ENCODE measurements around the gene INPP1.
"Not testable (repeated sequence)": the region's sequence is repeated elsewhere in the genome, so short reads cannot be mapped to it uniquely, and the experiment has no call there.

INPP1 gene

DNA sequence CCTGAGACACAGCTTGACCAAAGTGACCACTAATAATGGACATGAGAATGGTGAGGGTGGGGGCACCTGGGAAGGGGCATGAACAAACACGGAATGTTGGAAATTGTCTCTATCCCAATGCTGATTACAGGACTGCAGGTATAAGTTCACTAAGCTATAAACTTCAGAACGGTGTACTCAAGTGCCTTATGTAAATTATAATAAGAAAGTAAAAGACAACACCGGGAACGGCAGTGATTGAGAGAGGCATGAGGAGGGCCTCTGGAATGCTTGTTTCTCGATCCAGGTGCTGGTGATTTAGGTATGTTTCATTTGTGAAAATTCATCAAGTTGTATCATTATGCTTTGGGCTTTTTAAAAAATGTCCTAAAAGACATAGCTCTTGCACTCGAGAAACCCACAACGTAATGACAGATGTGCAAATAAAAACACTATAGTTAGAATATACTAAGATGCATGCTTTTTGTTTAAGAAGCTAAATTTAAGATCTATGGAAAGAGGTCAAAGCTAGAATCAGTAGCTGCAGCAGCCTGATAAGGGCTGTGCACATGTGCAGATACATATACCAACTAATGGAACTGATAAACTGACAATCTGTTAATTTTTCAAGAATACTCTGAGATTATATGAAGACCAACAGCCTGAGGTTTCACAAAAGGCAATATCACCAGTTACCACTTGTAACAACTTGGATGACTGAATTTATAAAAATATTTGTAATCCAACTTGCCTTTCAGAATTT, 31.3 kb upstream of the INPP1 start:
- in situ Hi-C loops (cut with HindIII; ENCODE audit: low sequenced_read_pairs) = no loop called here
- DNase-seq (ENCODE audit: low read depth) = no peak
- H3K4me3 ChIP-seq (ENCODE audit: low read depth, low read length) = no peak overlapping the region

DNA sequence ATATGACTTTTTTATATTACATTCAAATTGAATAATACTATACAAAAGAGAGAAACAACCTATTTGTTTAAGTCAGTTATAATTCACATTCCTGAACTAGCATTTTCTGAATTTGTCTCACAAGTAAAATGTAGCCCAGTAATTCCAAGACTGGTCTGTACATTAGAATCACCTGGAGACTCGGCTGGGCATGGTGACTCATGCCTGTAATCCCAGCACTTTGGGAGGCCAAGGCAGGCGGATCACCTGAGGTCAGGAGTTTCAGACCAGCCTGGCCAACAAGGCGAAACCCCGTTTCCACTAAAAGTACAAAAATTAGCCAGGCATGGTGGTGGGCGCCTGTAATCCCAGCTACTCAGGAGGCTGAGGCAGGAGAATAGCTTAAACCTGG, 30.8 kb upstream of the INPP1 start:
- in situ Hi-C loops (cut with HindIII; ENCODE audit: low sequenced_read_pairs); H3K4me3 ChIP-seq (ENCODE audit: low read depth, low read length); DNase-seq (ENCODE audit: low read depth): not testable (repeated sequence)

More for the DNA sequence above, 31.3 kb upstream of the INPP1 start:
- TF ChIP-seq, protein P1, sequence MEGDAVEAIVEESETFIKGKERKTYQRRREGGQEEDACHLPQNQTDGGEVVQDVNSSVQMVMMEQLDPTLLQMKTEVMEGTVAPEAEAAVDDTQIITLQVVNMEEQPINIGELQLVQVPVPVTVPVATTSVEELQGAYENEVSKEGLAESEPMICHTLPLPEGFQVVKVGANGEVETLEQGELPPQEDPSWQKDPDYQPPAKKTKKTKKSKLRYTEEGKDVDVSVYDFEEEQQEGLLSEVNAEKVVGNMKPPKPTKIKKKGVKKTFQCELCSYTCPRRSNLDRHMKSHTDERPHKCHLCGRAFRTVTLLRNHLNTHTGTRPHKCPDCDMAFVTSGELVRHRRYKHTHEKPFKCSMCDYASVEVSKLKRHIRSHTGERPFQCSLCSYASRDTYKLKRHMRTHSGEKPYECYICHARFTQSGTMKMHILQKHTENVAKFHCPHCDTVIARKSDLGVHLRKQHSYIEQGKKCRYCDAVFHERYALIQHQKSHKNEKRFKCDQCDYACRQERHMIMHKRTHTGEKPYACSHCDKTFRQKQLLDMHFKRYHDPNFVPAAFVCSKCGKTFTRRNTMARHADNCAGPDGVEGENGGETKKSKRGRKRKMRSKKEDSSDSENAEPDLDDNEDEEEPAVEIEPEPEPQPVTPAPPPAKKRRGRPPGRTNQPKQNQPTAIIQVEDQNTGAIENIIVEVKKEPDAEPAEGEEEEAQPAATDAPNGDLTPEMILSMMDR (IDR thresholded peaks at IDR 0.05; ENCODE audit: low read depth, low read length, missing control alignments) = no peak

DNA sequence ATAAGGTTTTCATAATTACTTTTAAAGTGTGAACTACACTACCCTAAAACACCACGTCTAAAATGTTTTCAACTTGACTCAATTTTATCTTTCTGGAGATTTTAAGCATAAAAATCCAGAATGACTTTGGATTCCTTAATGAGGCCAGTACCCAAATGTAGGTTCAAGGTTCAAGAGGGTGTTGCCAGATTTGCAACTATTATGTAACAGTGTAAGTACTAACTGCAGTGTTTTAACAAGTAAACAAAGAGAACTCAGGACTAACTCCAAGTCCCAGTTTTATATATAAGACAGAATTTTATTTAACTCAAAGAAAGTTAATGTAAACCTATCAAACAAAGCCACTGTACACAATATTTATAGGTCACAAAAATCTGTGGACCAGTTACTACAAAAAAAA, 29.5 kb upstream of the INPP1 start:
- TF ChIP-seq, protein P1 (IDR thresholded peaks at IDR 0.05; ENCODE audit: low read depth, low read length, missing control alignments) = no peak
- DNase-seq (ENCODE audit: low read depth) = no peak
- no peak overlapping the region for H3K4me3 ChIP-seq (ENCODE audit: low read depth, low read length)
- in situ Hi-C loops (cut with HindIII; ENCODE audit: low sequenced_read_pairs) = no loop called here

DNA sequence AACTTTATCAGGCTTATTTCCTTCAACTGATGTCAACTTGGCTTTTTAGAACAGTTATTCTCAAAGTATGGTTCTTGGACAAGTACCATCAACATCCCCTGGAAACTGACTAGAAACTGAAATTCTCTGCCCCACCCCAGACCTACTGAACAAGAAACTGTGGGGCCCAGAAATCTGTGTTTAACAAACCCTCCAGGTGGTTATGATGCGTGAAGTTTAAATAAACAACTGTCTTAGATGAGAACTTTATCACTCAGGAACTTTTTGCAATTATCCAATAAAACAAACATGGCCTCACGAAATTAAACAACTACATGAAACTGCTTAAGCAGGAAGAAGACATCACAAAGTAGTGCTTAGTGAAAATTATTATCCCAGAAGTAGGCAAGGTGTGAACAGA, 28.1 kb upstream of the INPP1 start:
- no peak overlapping the region for H3K4me3 ChIP-seq (ENCODE audit: low read depth, low read length)
- no peak for DNase-seq (ENCODE audit: low read depth)
- TF ChIP-seq, protein P1 (IDR thresholded peaks at IDR 0.05; ENCODE audit: low read depth, low read length, missing control alignments) = no peak
- in situ Hi-C loops (cut with HindIII; ENCODE audit: low sequenced_read_pairs) = no loop called here

DNA sequence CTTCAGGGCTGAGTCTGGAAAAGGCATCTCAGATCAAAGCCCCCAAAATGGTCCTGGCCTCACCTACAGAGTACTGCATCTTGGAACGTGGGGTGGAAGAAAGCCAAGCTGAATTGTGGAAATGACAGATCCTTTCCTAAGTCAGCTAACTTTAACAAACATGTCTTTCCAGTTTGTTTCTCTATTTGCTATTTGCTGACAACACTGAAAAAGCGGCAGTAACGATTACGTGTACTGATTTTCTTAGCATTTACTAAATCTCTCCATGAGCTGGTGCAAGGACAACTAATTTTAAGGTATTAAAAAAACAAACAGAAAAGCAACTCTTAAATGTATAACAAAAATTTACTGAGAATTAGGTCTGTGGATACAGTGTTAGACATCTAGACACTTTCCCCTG, 24.9 kb upstream of the INPP1 start:
- DNase-seq (ENCODE audit: low read depth) = no peak
- peak overlapping the region; percentile 69 for H3K4me3 ChIP-seq (ENCODE audit: low read depth, low read length)
- TF ChIP-seq, protein P1 (IDR thresholded peaks at IDR 0.05; ENCODE audit: low read depth, low read length, missing control alignments) = no peak
- in situ Hi-C loops (cut with HindIII; ENCODE audit: low sequenced_read_pairs) = no loop called here

DNA sequence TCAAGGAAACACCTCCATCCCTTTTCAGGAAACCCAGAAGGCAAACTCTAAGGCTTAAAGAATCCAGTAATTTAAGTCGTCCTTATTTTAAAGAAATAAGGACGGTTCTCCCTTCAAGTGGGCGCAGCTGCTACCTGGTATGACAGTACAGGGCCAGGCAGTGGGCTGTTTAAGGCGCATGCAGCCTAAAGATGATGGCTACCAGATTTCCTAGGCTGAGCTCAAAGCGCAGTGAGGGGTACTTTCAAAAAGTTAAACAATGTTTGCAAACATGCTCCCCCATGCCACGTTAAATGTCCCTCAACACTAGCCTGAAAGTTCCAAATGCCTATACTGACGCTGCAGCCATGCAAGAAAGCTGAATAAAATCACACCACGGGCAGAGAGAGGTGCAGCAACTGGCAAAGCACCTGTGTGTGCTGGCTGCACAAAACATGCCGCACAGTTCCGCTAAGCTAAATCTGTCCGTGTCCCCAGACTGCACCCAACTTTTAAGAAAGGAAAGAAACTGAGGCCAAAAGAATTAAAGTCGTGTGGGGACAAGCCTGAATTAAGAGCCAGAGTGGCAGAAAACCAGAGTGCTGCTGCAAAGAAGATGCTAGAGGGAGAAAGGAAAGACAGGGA, 24.3 kb upstream of the INPP1 start:
- DNase-seq (ENCODE audit: low read depth) = no peak
- TF ChIP-seq, protein P1 (IDR thresholded peaks at IDR 0.05; ENCODE audit: low read depth, low read length, missing control alignments) = no peak
- H3K4me3 ChIP-seq (ENCODE audit: low read depth, low read length) = peak overlapping the region; percentile 69
- in situ Hi-C loops (cut with HindIII; ENCODE audit: low sequenced_read_pairs) = no loop called here
